Stimulated activated CD4-positive, alpha-beta T cell treated with anti-CD3 and anti-CD28 coated beads, TNF-alpha, amount 100 ng/mL, for 24 hours (primary cell): ENCODE results near the gene IL12A.
A peak's percentile ranks its signal among the peaks of the same experiment; 100 is the strongest.

Source experiments
- DNase-seq, 3 experiments: peaks; one replicate each; pipeline ENCODE4 v3.0.0-alpha.2; 2020; ENCODE audit warnings: low read depth in 3 of 3

IL12A gene

GRCh38 chr3:159989973-159990846 lies 1.6 kb downstream of the IL12A start:
- DNase-seq = no peak

GRCh38 chr3:159991591-159991990 lies 3.0 kb downstream of the IL12A start:
- DNase-seq = no peak

- DNase-seq = no peak
Measured at GRCh38 chr3:159992589-159992988, 4.0 kb downstream of the IL12A start.

GRCh38 chr3:159994182-159994581 lies 5.5 kb downstream of the IL12A start:
- DNase-seq = no peak

- DNase-seq = no peak
Measured at GRCh38 chr3:159995091-159995490, 6.5 kb downstream of the IL12A start.

- DNase-seq = no peak
Measured at GRCh38 chr3:159996018-159996417, 7.4 kb downstream of the IL12A start.

DNA sequence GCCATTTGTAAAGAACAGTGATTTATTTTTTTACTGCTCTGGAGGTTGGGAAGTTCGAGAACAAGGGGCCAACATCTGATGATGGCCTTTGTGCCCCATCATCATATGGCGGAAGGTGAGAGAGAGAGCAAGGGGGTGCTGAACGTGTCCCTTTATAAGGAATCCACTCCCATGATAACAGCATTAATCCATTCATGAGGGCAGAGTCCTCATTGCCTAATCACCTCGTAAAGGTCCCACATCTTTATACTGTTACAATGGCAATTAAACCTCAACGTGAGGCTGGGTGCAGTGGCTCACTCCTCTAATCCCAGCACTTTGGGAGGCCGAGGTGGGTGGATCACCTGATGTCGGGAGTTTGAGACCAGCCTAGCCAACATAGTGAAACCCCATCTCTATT lies 8.3 kb downstream of the IL12A start:
- DNase-seq = no peak

GRCh38 chr3:160001148-160001760 lies 12.6 kb downstream of the IL12A start:
- no peak for DNase-seq

GRCh38 chr3:160001850-160002623 lies 13.4 kb downstream of the IL12A start:
- DNase-seq = no peak

GRCh38 chr3:160003520-160004128 lies 15.0 kb downstream of the IL12A start:
- DNase-seq = peak in 1 of 3 experiments; percentile 28

GRCh38 chr3:160005004-160005403 lies 16.4 kb downstream of the IL12A start:
- DNase-seq = no peak

GRCh38 chr3:160006282-160007163 lies 17.9 kb downstream of the IL12A start:
- DNase-seq = no peak

- DNase-seq = no peak
Measured at GRCh38 chr3:160008961-160009360, 20.3 kb downstream of the IL12A start.

GRCh38 chr3:160009525-160009924 lies 20.9 kb downstream of the IL12A start:
- no peak for DNase-seq

- no peak for DNase-seq
Measured at GRCh38 chr3:160010578-160010977, 21.9 kb downstream of the IL12A start.

DNA sequence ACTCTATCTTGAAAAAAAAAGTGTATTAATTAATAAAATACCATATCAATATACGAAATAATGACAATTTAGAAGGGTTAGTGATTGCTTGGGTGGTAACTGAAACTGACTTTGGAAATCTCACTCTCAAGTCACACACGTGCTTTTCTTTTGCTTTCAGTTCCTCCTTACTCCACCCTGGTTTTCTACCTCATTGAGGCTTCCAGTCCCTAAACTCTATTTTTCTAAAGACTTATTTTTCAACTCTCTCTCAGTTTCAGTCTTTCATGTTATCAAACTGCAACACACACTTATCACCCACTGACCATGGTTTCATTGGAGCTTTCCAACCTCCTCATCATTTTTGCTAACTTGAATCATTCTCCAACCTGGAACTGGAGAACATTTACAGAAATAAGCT lies 23.5 kb downstream of the IL12A start:
- DNase-seq = no peak

- DNase-seq = no peak
Measured at GRCh38 chr3:160016972-160017371, 28.3 kb downstream of the IL12A start.

- DNase-seq = no peak
Measured at GRCh38 chr3:160018959-160019358, 30.3 kb downstream of the IL12A start.

GRCh38 chr3:160020057-160020711 lies 31.5 kb downstream of the IL12A start:
- no peak for DNase-seq

DNA sequence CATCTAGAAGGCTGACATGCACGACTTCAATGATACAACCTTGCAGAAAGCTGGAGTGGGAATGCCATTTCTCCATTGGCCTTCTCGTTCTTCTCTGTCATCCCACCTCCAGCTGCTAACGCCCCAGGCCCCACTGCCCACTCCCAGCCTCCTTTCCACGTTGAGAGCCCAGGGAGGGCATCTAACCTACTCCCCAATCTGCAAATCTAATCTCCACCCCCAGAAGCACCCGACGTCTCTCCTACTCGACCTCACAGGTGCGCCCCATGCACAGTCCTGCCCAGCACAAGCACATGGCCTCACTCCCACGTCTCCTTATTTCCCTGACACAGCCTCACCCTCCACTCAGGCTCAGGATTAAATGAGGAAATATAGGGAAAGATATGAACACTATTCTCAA lies 33.4 kb downstream of the IL12A start:
- no peak for DNase-seq

DNA sequence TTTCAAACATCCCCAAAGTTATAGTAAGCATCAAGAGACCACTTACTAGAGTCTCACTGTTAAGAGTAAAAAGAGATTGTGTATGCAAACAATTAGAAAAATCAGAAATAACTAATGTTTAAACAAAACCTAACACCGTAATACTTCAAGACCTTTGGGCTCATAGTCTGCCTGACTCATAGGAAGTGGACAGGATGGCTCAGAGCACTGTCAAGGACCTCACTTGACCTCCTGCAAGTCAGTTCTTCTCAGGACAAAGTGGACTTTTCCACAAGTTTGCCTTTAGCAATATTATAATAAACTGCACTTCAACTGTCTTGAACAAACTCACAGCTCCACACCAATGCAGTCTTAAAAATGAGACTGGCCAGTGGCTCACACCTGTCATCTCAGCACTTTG lies 34.8 kb downstream of the IL12A start:
- DNase-seq = no peak
